GM12878 (cell line): Measurements from ENCODE around the gene RTN4RL1. TPM values are rescaled to one million over a fixed set of nuclear protein-coding genes. Genes with fewer than 3 reads are reported as not detected.

Experiments used
- BHLHE40 ChIP-seq, 2 experiments: fragments of 450-650 bp in 1 of 2; IDR thresholded peaks; 2 replicates each; pipeline ENCODE4 v1.6.1; 2011 to 2017; ENCODE audit warnings: low read depth in 2 of 2, borderline replicate concordance in 1 of 2, improper control_type of control experiment in 1 of 2, low read length in 1 of 2, mild to moderate bottlenecking in 1 of 2
- CHD1 ChIP-seq: IDR thresholded peaks from 2 replicates; pipeline ENCODE4 v1.6.1; 2012; ENCODE audit warnings: low read depth, low read length, improper control_type of control experiment
- FOXK2 ChIP-seq: fragments of 450-650 bp; IDR thresholded peaks from 2 replicates; pipeline ENCODE4 v1.6.1; 2017; ENCODE audit warnings: mild to moderate bottlenecking, moderate library complexity
- JUNB ChIP-seq: IDR thresholded peaks from 2 replicates; pipeline ENCODE4 v1.6.1; 2016; ENCODE audit warnings: antibody characterized with exemption, mild to moderate bottlenecking
- NFYB ChIP-seq: IDR thresholded peaks from 2 replicates; pipeline ENCODE4 v1.6.1; 2011; ENCODE audit warnings: low read depth, mild to moderate bottlenecking, low read length, improper control_type of control experiment, moderate library complexity; ENCODE audit not compliant: insufficient read depth
- RFX5 ChIP-seq: IDR thresholded peaks from 2 replicates; pipeline ENCODE4 v1.6.1; 2011; ENCODE audit warnings: low read depth, low read length, improper control_type of control experiment
- TARDBP ChIP-seq: IDR thresholded peaks from 2 replicates; pipeline ENCODE4 v1.6.1; 2016; ENCODE audit warnings: borderline replicate concordance
- USF1 ChIP-seq: IDR thresholded peaks from 2 replicates; pipeline ENCODE4 v1.6.1; 2011; ENCODE audit warnings: borderline replicate concordance, low read depth, mild to moderate bottlenecking, moderate library complexity, mixed read lengths, low read length; ENCODE audit not compliant: insufficient read depth; ENCODE audit errors: extremely low read length
- YBX1 ChIP-seq: fragments of 450-650 bp; IDR thresholded peaks from 2 replicates; pipeline ENCODE4 v1.6.1; 2016; ENCODE audit warnings: antibody characterized with exemption
- ZNF24 ChIP-seq: fragments of 450-650 bp; IDR thresholded peaks from 2 replicates; pipeline ENCODE4 v1.6.1; 2017; ENCODE audit warnings: antibody characterized with exemption, mild to moderate bottlenecking
- ZNF384 ChIP-seq: IDR thresholded peaks from 2 replicates; pipeline ENCODE4 v1.6.1; 2012; ENCODE audit warnings: low read depth, mild to moderate bottlenecking, low read length, improper control_type of control experiment, borderline replicate concordance
- polyA plus RNA-seq, 11 experiments: library from polyadenylated mRNA; depleted of rRNA in 4 of 11; unstranded in 6 of 11; stranded (reverse) in 5 of 11; fragments of >200 nt; fragmentation: Nextera tagmentation in 4 of 11; fragmentation: Illumina TruSeq in 1 of 11; extraction: Ambion mirVana in 4 of 11; extraction: Trizol in 1 of 11; gene quantifications; 1 replicate in 1 of 11; 2 replicates in 10 of 11; pipeline versions ENCODE4 v1.2.1 to v1.2.3, GENCODE V29; 2011 to 2016; ENCODE audit warnings: inconsistent platforms in 2 of 11, missing spikeins in 2 of 11, low read depth in 1 of 11
- total RNA-seq, 4 experiments: library from RNA; depleted of rRNA in 3 of 4; stranded (reverse); fragments of >200 nt in 3 of 4; fragmentation: Illumina TruSeq in 1 of 4; extraction: Trizol in 1 of 4; gene quantifications; 2 replicates each; pipeline versions ENCODE4 v1.2.1 to v1.2.3, GENCODE V29; 2013 to 2021
- TF ChIP-seq, protein P1 (sequence below): fragments of 150-350 bp; IDR thresholded peaks from 2 replicates; pipeline ENCODE4 v1.6.1; 2016; ENCODE audit warnings: low read depth, low read length
- TF ChIP-seq, protein P2 (sequence below), 3 experiments: IDR thresholded peaks in 2 of 3; conservative IDR thresholded peaks in 1 of 3; 2 replicates each; pipeline ENCODE4 v1.5.1; 2011; ENCODE audit warnings: low read depth in 3 of 3, low read length in 3 of 3, mild to moderate bottlenecking in 3 of 3, control low read depth in 2 of 3, moderate library complexity in 2 of 3, inconsistent platforms in 1 of 3, mixed read lengths in 1 of 3; ENCODE audit not compliant: control insufficient read depth in 2 of 3, insufficient read depth in 1 of 3; ENCODE audit errors: extremely low read depth in 1 of 3

The RTN4RL1 gene
- total and polyA plus RNA-seq, 10 of the 15 experiments (the other 5 are each of a cell fraction or from before 2014, with no cell fraction given): 0.08 to 0.11 (median 0.10) TPM; not detected in 7

DNA sequence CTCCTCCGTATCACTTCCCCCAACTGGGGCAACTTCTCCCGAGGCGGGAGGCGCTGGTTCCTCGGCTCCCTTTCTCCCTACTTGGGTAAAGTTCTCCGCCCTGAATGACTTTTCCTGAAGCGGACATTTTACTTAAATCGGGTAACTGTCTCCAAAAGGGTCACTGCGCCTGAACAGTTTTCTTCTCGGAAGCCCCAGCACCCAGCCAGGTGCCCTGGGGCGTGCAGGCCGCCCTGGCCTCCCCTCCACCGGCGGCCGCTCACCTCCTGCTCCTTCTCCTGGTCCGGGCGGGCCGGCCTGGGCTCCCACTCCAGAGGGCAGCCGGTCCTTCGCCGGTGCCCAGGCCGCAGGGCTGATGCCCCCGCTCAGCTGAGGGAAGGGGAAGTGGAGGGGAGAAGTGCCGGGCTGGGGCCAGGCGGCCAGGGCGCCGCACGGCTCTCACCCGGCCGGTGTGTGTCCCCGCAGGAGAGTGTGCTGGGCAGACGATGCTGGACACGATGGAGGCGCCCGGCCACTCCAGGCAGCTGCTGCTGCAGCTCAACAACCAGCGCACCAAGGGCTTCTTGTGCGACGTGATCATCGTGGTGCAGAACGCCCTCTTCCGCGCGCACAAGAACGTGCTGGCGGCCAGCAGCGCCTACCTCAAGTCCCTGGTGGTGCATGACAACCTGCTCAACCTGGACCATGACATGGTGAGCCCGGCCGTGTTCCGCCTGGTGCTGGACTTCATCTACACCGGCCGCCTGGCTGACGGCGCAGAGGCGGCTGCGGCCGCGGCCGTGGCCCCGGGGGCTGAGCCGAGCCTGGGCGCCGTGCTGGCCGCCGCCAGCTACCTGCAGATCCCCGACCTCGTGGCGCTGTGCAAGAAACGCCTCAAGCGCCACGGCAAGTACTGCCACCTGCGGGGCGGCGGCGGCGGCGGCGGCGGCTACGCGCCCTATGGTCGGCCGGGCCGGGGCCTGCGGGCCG lies 31.4 kb upstream of the RTN4RL1 start (continued):
- TF ChIP-seq, protein P1, sequence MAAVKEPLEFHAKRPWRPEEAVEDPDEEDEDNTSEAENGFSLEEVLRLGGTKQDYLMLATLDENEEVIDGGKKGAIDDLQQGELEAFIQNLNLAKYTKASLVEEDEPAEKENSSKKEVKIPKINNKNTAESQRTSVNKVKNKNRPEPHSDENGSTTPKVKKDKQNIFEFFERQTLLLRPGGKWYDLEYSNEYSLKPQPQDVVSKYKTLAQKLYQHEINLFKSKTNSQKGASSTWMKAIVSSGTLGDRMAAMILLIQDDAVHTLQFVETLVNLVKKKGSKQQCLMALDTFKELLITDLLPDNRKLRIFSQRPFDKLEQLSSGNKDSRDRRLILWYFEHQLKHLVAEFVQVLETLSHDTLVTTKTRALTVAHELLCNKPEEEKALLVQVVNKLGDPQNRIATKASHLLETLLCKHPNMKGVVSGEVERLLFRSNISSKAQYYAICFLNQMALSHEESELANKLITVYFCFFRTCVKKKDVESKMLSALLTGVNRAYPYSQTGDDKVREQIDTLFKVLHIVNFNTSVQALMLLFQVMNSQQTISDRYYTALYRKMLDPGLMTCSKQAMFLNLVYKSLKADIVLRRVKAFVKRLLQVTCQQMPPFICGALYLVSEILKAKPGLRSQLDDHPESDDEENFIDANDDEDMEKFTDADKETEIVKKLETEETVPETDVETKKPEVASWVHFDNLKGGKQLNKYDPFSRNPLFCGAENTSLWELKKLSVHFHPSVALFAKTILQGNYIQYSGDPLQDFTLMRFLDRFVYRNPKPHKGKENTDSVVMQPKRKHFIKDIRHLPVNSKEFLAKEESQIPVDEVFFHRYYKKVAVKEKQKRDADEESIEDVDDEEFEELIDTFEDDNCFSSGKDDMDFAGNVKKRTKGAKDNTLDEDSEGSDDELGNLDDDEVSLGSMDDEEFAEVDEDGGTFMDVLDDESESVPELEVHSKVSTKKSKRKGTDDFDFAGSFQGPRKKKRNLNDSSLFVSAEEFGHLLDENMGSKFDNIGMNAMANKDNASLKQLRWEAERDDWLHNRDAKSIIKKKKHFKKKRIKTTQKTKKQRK: no peak
- no peak for TF ChIP-seq YBX1
- no peak for TF ChIP-seq CHD1
- no peak for TF ChIP-seq JUNB
- TF ChIP-seq TARDBP: no peak
- TF ChIP-seq ZNF384: no peak
- no peak for TF ChIP-seq RFX5
- TF ChIP-seq, protein P2, sequence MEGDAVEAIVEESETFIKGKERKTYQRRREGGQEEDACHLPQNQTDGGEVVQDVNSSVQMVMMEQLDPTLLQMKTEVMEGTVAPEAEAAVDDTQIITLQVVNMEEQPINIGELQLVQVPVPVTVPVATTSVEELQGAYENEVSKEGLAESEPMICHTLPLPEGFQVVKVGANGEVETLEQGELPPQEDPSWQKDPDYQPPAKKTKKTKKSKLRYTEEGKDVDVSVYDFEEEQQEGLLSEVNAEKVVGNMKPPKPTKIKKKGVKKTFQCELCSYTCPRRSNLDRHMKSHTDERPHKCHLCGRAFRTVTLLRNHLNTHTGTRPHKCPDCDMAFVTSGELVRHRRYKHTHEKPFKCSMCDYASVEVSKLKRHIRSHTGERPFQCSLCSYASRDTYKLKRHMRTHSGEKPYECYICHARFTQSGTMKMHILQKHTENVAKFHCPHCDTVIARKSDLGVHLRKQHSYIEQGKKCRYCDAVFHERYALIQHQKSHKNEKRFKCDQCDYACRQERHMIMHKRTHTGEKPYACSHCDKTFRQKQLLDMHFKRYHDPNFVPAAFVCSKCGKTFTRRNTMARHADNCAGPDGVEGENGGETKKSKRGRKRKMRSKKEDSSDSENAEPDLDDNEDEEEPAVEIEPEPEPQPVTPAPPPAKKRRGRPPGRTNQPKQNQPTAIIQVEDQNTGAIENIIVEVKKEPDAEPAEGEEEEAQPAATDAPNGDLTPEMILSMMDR (IDR thresholded peaks at IDR 0.05 in 2 of 3, conservative IDR thresholded peaks at IDR 0.05 in 1 of 3; ENCODE audit: control insufficient read depth in 2 of 3, extremely low read depth in 1 of 3, insufficient read depth in 1 of 3, low read depth in 3 of 3, low read length in 3 of 3): peak in 2 of 3 experiments; percentile 25 to 29; a peak in 4 of 6 replicates
- TF ChIP-seq ZNF24: 0 out of 2 replicates have a peak, but pooled peaks have one; percentile 23
- peak; percentile 70 to 88 for TF ChIP-seq BHLHE40 (IDR thresholded peaks at IDR 0.05; ENCODE audit: borderline replicate concordance in 1 of 2, low read depth in 2 of 2, low read length in 1 of 2)
- no peak for TF ChIP-seq NFYB
- no peak for TF ChIP-seq FOXK2
- no peak for TF ChIP-seq USF1
- TF ChIP-seq, all 136 proteins: peak for 23
